ENCODE data around the gene GTPBP4.

The GTPBP4 gene

GRCh38 chr10:964321-964987, 23.8 kb upstream of the GTPBP4 start:
- DNase-seq (ENCODE audit: low read depth): no peak
- H3K4me3 ChIP-seq (ENCODE audit: low read depth, low read length): no peak overlapping the region
- TF ChIP-seq, protein P1, sequence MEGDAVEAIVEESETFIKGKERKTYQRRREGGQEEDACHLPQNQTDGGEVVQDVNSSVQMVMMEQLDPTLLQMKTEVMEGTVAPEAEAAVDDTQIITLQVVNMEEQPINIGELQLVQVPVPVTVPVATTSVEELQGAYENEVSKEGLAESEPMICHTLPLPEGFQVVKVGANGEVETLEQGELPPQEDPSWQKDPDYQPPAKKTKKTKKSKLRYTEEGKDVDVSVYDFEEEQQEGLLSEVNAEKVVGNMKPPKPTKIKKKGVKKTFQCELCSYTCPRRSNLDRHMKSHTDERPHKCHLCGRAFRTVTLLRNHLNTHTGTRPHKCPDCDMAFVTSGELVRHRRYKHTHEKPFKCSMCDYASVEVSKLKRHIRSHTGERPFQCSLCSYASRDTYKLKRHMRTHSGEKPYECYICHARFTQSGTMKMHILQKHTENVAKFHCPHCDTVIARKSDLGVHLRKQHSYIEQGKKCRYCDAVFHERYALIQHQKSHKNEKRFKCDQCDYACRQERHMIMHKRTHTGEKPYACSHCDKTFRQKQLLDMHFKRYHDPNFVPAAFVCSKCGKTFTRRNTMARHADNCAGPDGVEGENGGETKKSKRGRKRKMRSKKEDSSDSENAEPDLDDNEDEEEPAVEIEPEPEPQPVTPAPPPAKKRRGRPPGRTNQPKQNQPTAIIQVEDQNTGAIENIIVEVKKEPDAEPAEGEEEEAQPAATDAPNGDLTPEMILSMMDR (IDR thresholded peaks at IDR 0.05; ENCODE audit: low read depth, low read length): no peak
- no peak for TF ChIP-seq POLR2A (IDR thresholded peaks at IDR 0.05; ENCODE audit: extremely low read depth, insufficient read length)
- TF ChIP-seq MAX (IDR thresholded peaks at IDR 0.05; ENCODE audit: low read depth, low read length): no peak
- TF ChIP-seq MYC (IDR thresholded peaks at IDR 0.05; ENCODE audit: low read depth, low read length): no peak

GRCh38 chr10:964988-965417, 23.2 kb upstream of the GTPBP4 start:
- H3K4me3 ChIP-seq (ENCODE audit: low read depth, low read length): no peak overlapping the region
- DNase-seq (ENCODE audit: low read depth): no peak
- TF ChIP-seq MYC (IDR thresholded peaks at IDR 0.05; ENCODE audit: low read depth, low read length) (no peak), POLR2A (IDR thresholded peaks at IDR 0.05; ENCODE audit: extremely low read depth, insufficient read length) (no peak)
- TF ChIP-seq, protein P1 (IDR thresholded peaks at IDR 0.05; ENCODE audit: low read depth, low read length): no peak

DNA sequence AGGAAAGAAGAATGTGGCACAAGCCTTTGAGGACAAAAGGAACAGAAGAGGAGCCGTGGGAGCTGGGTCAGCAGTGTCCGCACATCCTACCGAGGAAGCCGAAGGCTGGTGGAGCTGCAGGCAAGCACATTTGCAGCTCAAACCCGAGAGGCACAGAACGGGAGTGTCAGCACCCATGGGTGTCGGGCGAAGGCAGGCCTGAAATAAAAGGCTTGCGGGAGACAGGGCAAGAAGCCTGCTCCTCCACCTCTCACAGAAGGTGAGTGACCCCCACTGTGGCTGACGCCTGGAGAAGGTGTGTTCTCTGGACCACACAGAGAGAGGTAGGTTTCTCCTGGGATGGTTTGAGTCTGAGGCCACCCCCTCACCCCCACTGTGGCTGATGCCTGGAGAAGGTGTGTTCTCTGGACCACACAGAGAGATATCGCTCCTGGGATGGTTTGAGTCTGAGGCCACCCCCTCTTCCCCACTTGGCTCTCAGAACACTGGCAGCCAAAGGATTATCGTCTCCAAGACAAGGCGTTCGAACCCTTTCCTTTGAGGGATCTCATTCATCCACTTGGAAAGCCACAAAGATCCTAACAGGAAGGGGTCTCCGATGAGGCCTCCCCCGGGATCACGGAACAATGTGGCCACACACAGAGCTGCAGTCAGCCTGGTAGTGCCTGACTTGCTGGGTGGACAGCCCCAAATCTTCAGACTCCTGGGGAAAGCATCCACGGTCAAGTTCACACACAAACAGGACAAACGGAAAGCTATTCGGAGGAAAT, 21.6 kb upstream of the GTPBP4 start:
- no peak for TF ChIP-seq POLR2A (IDR thresholded peaks at IDR 0.05; ENCODE audit: extremely low read depth, insufficient read length)
- no peak for TF ChIP-seq MYC (IDR thresholded peaks at IDR 0.05; ENCODE audit: low read depth, low read length)
- TF ChIP-seq, protein P1 (IDR thresholded peaks at IDR 0.05; ENCODE audit: low read depth, low read length): no peak
- no peak for TF ChIP-seq MAX (IDR thresholded peaks at IDR 0.05; ENCODE audit: low read depth, low read length)
- DNase-seq (ENCODE audit: low read depth): no peak
- H3K4me3 ChIP-seq (ENCODE audit: low read depth, low read length): no peak overlapping the region

GRCh38 chr10:968546-969199, 19.6 kb upstream of the GTPBP4 start:
- DNase-seq (ENCODE audit: low read depth): no peak
- TF ChIP-seq MYC (IDR thresholded peaks at IDR 0.05; ENCODE audit: low read depth, low read length) (no peak), POLR2A (IDR thresholded peaks at IDR 0.05; ENCODE audit: extremely low read depth, insufficient read length) (no peak), MAX (IDR thresholded peaks at IDR 0.05; ENCODE audit: low read depth, low read length) (no peak)
- TF ChIP-seq, protein P1 (IDR thresholded peaks at IDR 0.05; ENCODE audit: low read depth, low read length): no peak
- H3K4me3 ChIP-seq (ENCODE audit: low read depth, low read length): no peak overlapping the region

- TF ChIP-seq MYC (IDR thresholded peaks at IDR 0.05; ENCODE audit: low read depth, low read length): no peak
- TF ChIP-seq POLR2A (IDR thresholded peaks at IDR 0.05; ENCODE audit: extremely low read depth, insufficient read length): no peak
- TF ChIP-seq, protein P1 (IDR thresholded peaks at IDR 0.05; ENCODE audit: low read depth, low read length): no peak
- DNase-seq (ENCODE audit: low read depth): no peak
- H3K4me3 ChIP-seq (ENCODE audit: low read depth, low read length): no peak overlapping the region
Measured at GRCh38 chr10:969473-970150, 18.6 kb upstream of the GTPBP4 start.
